PFSK-1 (cell line): ENCODE results near the gene GUCY1A1.

Experiments used
- FOXP2 ChIP-seq: optimal IDR thresholded peaks from 2 replicates; pipeline ENCODE3; 2011; ENCODE audit warnings: borderline replicate concordance, control low read depth, inconsistent platforms; ENCODE audit not compliant: insufficient read depth; ENCODE audit errors: extremely low read length, extremely low read depth
- POLR2AphosphoS5 ChIP-seq: IDR thresholded peaks from 2 replicates; pipeline ENCODE4 v1.6.1; 2012; ENCODE audit warnings: low read depth, mild to moderate bottlenecking, control low read depth, low read length, moderate library complexity
- SIN3A ChIP-seq: IDR thresholded peaks from 2 replicates; pipeline ENCODE4 v1.6.1; 2012; ENCODE audit warnings: mild to moderate bottlenecking, low read length, moderate library complexity, borderline replicate concordance; ENCODE audit not compliant: insufficient read depth
- TAF1 ChIP-seq: IDR thresholded peaks from 2 replicates; pipeline ENCODE4 v1.6.1; 2012; ENCODE audit warnings: low read length, control low read depth, borderline replicate concordance; ENCODE audit not compliant: insufficient read depth
- TF ChIP-seq, protein P1 (sequence below), 2 experiments: IDR thresholded peaks; 2 replicates each; pipeline versions ENCODE4 v1.6.1 to v1.8.0; 2011 to 2012; ENCODE audit warnings: low read depth in 2 of 2, low read length in 2 of 2, control low read depth in 1 of 2, inconsistent platforms in 1 of 2, mild to moderate bottlenecking in 1 of 2, moderate library complexity in 1 of 2; ENCODE audit not compliant: insufficient read depth in 1 of 2

The GUCY1A1 gene

DNA sequence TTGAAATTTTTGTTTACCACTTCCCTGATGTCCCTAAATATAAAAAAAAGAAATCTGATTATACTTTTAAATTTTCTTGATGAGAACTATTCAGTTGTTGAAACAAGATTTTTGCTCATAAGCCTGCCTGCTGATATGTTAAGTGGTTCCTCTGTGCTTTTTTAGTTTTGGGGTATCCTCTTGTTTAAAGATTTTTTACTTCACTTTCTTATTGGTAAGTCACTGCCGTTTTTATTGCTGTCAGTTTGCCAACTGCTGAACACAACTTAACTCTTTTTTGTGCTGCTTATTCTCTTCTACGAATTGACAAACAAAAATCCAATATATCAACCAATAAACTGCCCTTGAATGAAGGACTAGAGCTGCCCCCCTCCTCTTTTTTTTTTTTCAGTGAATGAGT is 39.5 kb downstream of the GUCY1A1 start:
- no peak for TF ChIP-seq SIN3A
- TF ChIP-seq, protein P1, sequence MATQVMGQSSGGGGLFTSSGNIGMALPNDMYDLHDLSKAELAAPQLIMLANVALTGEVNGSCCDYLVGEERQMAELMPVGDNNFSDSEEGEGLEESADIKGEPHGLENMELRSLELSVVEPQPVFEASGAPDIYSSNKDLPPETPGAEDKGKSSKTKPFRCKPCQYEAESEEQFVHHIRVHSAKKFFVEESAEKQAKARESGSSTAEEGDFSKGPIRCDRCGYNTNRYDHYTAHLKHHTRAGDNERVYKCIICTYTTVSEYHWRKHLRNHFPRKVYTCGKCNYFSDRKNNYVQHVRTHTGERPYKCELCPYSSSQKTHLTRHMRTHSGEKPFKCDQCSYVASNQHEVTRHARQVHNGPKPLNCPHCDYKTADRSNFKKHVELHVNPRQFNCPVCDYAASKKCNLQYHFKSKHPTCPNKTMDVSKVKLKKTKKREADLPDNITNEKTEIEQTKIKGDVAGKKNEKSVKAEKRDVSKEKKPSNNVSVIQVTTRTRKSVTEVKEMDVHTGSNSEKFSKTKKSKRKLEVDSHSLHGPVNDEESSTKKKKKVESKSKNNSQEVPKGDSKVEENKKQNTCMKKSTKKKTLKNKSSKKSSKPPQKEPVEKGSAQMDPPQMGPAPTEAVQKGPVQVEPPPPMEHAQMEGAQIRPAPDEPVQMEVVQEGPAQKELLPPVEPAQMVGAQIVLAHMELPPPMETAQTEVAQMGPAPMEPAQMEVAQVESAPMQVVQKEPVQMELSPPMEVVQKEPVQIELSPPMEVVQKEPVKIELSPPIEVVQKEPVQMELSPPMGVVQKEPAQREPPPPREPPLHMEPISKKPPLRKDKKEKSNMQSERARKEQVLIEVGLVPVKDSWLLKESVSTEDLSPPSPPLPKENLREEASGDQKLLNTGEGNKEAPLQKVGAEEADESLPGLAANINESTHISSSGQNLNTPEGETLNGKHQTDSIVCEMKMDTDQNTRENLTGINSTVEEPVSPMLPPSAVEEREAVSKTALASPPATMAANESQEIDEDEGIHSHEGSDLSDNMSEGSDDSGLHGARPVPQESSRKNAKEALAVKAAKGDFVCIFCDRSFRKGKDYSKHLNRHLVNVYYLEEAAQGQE (IDR thresholded peaks at IDR 0.05; ENCODE audit: insufficient read depth in 1 of 2, low read depth in 2 of 2, low read length in 2 of 2) = no peak
- no peak for TF ChIP-seq FOXP2
- TF ChIP-seq TAF1 = no peak
- no peak for TF ChIP-seq POLR2AphosphoS5

DNA sequence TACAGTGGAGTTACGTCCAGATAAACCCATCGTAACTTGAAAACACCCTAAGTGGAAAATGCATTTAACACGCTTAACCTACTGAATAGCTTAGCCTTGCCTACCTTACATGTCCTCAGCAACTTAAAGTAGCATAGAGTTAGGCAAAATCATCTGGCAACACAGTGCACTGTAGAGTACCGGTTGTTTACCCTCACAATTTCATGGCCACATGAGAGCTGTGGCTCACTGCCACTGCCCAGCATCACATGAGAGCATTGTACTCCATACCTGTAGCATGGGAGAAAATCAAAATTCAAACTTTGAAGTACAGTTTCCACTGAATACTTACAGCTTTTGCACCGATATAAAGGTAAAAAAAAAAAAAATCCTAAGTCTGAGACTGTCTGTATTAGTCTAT is 40.6 kb downstream of the GUCY1A1 start:
- TF ChIP-seq POLR2AphosphoS5 = no peak
- TF ChIP-seq TAF1 = no peak
- TF ChIP-seq, protein P1 (IDR thresholded peaks at IDR 0.05; ENCODE audit: insufficient read depth in 1 of 2, low read depth in 2 of 2, low read length in 2 of 2) = no peak
- no peak for TF ChIP-seq SIN3A
- no peak for TF ChIP-seq FOXP2

DNA sequence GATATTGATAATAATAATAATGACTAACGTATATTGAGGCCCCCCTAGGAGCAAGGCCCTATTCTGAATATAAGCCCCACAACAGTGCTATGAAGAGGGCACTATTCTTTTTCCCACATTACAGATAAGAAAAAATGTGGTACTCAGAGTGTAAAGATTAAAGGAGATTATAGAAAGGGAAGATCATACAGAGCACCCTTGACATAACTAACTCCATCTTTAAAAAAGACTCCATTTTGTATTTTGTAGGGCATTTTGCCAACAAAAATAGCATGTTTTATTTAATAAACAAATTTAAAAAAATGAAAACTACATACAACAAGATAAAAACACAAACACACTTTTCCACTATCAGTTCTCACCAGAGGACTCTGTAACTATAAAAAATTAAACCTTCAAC is 42.1 kb downstream of the GUCY1A1 start:
- TF ChIP-seq, protein P1 (IDR thresholded peaks at IDR 0.05; ENCODE audit: insufficient read depth in 1 of 2, low read depth in 2 of 2, low read length in 2 of 2) = no peak
- no peak for TF ChIP-seq FOXP2
- TF ChIP-seq SIN3A = no peak
- no peak for TF ChIP-seq TAF1
- TF ChIP-seq POLR2AphosphoS5 = no peak

DNA sequence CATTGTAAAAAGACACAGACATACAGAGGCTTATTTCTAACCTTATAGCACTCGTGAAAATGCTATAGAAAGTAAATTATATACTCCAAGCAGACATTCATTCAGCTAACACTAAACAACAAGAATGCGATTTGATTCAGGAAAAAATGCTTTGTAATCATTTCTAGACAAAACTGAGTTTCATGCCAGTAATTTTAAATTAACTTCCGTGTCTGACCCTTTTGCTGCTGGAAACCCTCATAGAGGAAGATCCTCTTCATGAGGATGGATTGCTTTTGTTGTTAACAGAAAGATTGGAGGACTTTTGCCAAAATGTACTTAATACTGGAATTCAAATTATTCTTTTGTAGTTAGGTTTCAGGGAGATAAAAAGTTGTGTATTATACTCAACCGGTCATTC is 43.3 kb downstream of the GUCY1A1 start:
- TF ChIP-seq, protein P1 (IDR thresholded peaks at IDR 0.05; ENCODE audit: insufficient read depth in 1 of 2, low read depth in 2 of 2, low read length in 2 of 2) = no peak
- TF ChIP-seq SIN3A = no peak
- TF ChIP-seq POLR2AphosphoS5 = no peak
- TF ChIP-seq FOXP2 = no peak

DNA sequence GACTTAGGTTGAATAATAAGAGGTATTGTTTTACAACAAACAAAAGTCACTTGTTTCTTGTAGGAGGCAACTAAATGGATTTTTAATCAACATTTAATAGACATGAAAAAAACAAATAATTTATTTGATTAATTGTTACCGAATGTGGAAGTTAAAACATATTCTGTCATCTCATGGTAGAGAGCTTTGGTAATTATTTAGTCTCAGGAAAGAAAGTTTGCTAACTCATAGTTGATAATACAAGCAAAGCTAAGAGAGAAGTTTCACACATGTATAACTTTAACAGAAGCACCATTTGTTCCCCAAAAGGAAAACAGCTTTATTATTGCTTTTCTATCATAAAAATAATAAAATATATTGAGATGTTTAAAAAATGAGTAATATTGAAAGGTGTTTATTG is 44.9 kb downstream of the GUCY1A1 start:
- TF ChIP-seq TAF1 (no peak), POLR2AphosphoS5 (no peak), FOXP2 (no peak), SIN3A (no peak)
